ENCODE measurements around the gene DGKZ. TPM values are rescaled to one million over a fixed set of nuclear protein-coding genes. Genes with fewer than 3 reads are reported as not detected.
A peak's percentile ranks its signal among the peaks of the same experiment; 100 is the strongest.

DGKZ gene
- polyA plus RNA-seq, 3 donors = 30.4 to 217 (median 33.4) TPM

GRCh38 chr11:46321757-46322156 is 25.5 kb upstream of the DGKZ start:
- WGBS (ENCODE audit: insufficient coverage) = 0% methylated on average over 2 of the region's 2 CpGs
- H3K9me3 ChIP-seq (replicated peaks in 1 of 2; ENCODE audit: control insufficient read depth in 1 of 2, insufficient read depth in 1 of 2, low read length in 2 of 2) = no peaks in the 10 kb centered on the region
- H3K4me1 Mint-ChIP-seq = peaks cover 77% of the 10 kb centered on the region

GRCh38 chr11:46322759-46323158 is 24.5 kb upstream of the DGKZ start:
- TF ChIP-seq CTCF (IDR thresholded peaks at IDR 0.05) = no peak
- Mint-ChIP-seq H3K27me3 (ENCODE audit: low read depth in 3 of 3) (peaks cover 3 to 12% (median 10%) of the 10 kb centered on the region in 3 donors), H3K9me3 (peaks cover 0 to 3% (median 0%) of the 10 kb centered on the region in 7 donors), H3K27ac (peak overlapping the region in 1 of 7 donors; percentile 31), H3K4me3 (no peak overlapping the region), H3K4me1 (peaks cover 73% of the 10 kb centered on the region), H3K36me3 (no peaks in the 10 kb centered on the region)
- 93% methylated on average over 5 of the region's 6 CpGs for WGBS (ENCODE audit: insufficient coverage)
- no peaks in the 10 kb centered on the region for H3K36me3 ChIP-seq (replicated peaks in 1 of 2; ENCODE audit: control insufficient read depth in 1 of 2, insufficient read depth in 2 of 2, low read length in 2 of 2)
- no peaks in the 10 kb centered on the region for H3K79me2 ChIP-seq (ENCODE audit: insufficient read depth, low read length)
- no peaks in the 10 kb centered on the region for H3K9me3 ChIP-seq (replicated peaks in 1 of 2; ENCODE audit: control insufficient read depth in 1 of 2, insufficient read depth in 1 of 2, low read length in 2 of 2)
- DNase-seq = no peak
- H3K9ac ChIP-seq (ENCODE audit: insufficient read depth, low read length, poor library complexity, severe bottlenecking) = no peak overlapping the region
- H3K4me1 ChIP-seq (ENCODE audit: control insufficient read depth in 1 of 2, insufficient read depth in 2 of 2, low read length in 2 of 2) = peaks cover 68 to 72% of the 10 kb centered on the region in 2 donors
- H3K27ac ChIP-seq (ENCODE audit: low read depth in 1 of 2, low read length in 2 of 2) = no peak overlapping the region
- H2AFZ ChIP-seq (ENCODE audit: insufficient read depth, low read depth, low read length, poor library complexity, severe bottlenecking) = no peak overlapping the region
- intact Hi-C loops (cut with micrococcal nuclease) = no loop called here
- H4K20me1 ChIP-seq (ENCODE audit: insufficient read depth, low read length) = no peaks in the 10 kb centered on the region
- no peaks in the 10 kb centered on the region for H3K27me3 ChIP-seq (ENCODE audit: control insufficient read depth in 2 of 2, insufficient read depth in 2 of 2, low read length in 2 of 2)
- no peak overlapping the region for H3K4me3 ChIP-seq (replicated peaks in 1 of 3; ENCODE audit: low read depth in 2 of 3, low read length in 3 of 3)
- H3K4me2 ChIP-seq (replicated peaks; ENCODE audit: extremely low read depth, low read length, poor library complexity, severe bottlenecking) = no peak overlapping the region

More at GRCh38 chr11:46321757-46322156, 25.5 kb upstream of the DGKZ start:
- Mint-ChIP-seq H3K27ac (peak overlapping the region; percentile 89 to 97 (median 92)), H3K9me3 (peaks cover 0 to 3% (median 0%) of the 10 kb centered on the region in 7 donors), H3K4me3 (peak overlapping the region in 1 of 2 donors; percentile 37), H3K27me3 (ENCODE audit: low read depth in 3 of 3) (peaks cover 1 to 6% (median 5%) of the 10 kb centered on the region in 3 donors), H3K36me3 (no peaks in the 10 kb centered on the region)
- no peak overlapping the region for H2AFZ ChIP-seq (ENCODE audit: insufficient read depth, low read depth, low read length, poor library complexity, severe bottlenecking)
- peak overlapping the region in 1 of 3 experiments; percentile 35 for H3K4me3 ChIP-seq (replicated peaks in 1 of 3; ENCODE audit: low read depth in 2 of 3, low read length in 3 of 3)
- no peaks in the 10 kb centered on the region for H4K20me1 ChIP-seq (ENCODE audit: insufficient read depth, low read length)
- peaks cover 74 to 75% of the 10 kb centered on the region in 2 donors for H3K4me1 ChIP-seq (ENCODE audit: control insufficient read depth in 1 of 2, insufficient read depth in 2 of 2, low read length in 2 of 2)
- H3K4me2 ChIP-seq (replicated peaks; ENCODE audit: extremely low read depth, low read length, poor library complexity, severe bottlenecking) = peak overlapping the region; percentile 22
- no peaks in the 10 kb centered on the region for H3K27me3 ChIP-seq (ENCODE audit: control insufficient read depth in 2 of 2, insufficient read depth in 2 of 2, low read length in 2 of 2)
- no peak overlapping the region for H3K9ac ChIP-seq (ENCODE audit: insufficient read depth, low read length, poor library complexity, severe bottlenecking)
- no peaks in the 10 kb centered on the region for H3K79me2 ChIP-seq (ENCODE audit: insufficient read depth, low read length)
- H3K27ac ChIP-seq (ENCODE audit: low read depth in 1 of 2, low read length in 2 of 2) = peak overlapping the region; percentile 66
- peak; percentile 82 to 91 (median 89) for DNase-seq
- no peaks in the 10 kb centered on the region for H3K36me3 ChIP-seq (replicated peaks in 1 of 2; ENCODE audit: control insufficient read depth in 1 of 2, insufficient read depth in 2 of 2, low read length in 2 of 2)
- no peak for TF ChIP-seq CTCF (IDR thresholded peaks at IDR 0.05)
- intact Hi-C loops (cut with micrococcal nuclease) = no loop called here

Measured in CD14-positive monocyte (primary cell).